ENCODE data around the gene GNAS.
A peak's percentile ranks its signal among the peaks of the same experiment; 100 is the strongest.
"Not testable (repeated sequence)": the region's sequence is repeated elsewhere in the genome, so short reads cannot be mapped to it uniquely, and the experiment has no call there.

The GNAS gene

GRCh38 chr20:58828136-58828535 is 24.4 kb upstream of the GNAS start:
- H3K4me3 ChIP-seq (ENCODE audit: low read depth, low read length), result no peak overlapping the region
- DNase-seq (ENCODE audit: low read depth), result no peak
- no peak for TF ChIP-seq CTCF (conservative IDR thresholded peaks at IDR 0.05; ENCODE audit: low read depth, low read length)

GRCh38 chr20:58828804-58829203 is 23.7 kb upstream of the GNAS start:
- DNase-seq (ENCODE audit: low read depth); H3K4me3 ChIP-seq (ENCODE audit: low read depth, low read length): not testable (repeated sequence)

GRCh38 chr20:58829531-58829941 is 23.0 kb upstream of the GNAS start:
- peak; percentile 34 for DNase-seq (ENCODE audit: low read depth)
- TF ChIP-seq CTCF (conservative IDR thresholded peaks at IDR 0.05; ENCODE audit: low read depth, low read length), result no peak
- H3K4me3 ChIP-seq (ENCODE audit: low read depth, low read length), result no peak overlapping the region

GRCh38 chr20:58832457-58832856 is 20.1 kb upstream of the GNAS start:
- H3K4me3 ChIP-seq (ENCODE audit: low read depth, low read length), result no peak overlapping the region
- no peak for TF ChIP-seq CTCF (conservative IDR thresholded peaks at IDR 0.05; ENCODE audit: low read depth, low read length)
- peak; percentile 38 for DNase-seq (ENCODE audit: low read depth)

- peak; percentile 40 for DNase-seq (ENCODE audit: low read depth)
- no peak overlapping the region for H3K4me3 ChIP-seq (ENCODE audit: low read depth, low read length)
- no peak for TF ChIP-seq CTCF (conservative IDR thresholded peaks at IDR 0.05; ENCODE audit: low read depth, low read length)
Measured at GRCh38 chr20:58833921-58834320, 18.6 kb upstream of the GNAS start.

- DNase-seq (ENCODE audit: low read depth), result no peak
- no peak overlapping the region for H3K4me3 ChIP-seq (ENCODE audit: low read depth, low read length)
- TF ChIP-seq CTCF (conservative IDR thresholded peaks at IDR 0.05; ENCODE audit: low read depth, low read length), result no peak
Measured at GRCh38 chr20:58835231-58835630, 17.3 kb upstream of the GNAS start.

- no peak overlapping the region for H3K4me3 ChIP-seq (ENCODE audit: low read depth, low read length)
- no peak for DNase-seq (ENCODE audit: low read depth)
- no peak for TF ChIP-seq CTCF (conservative IDR thresholded peaks at IDR 0.05; ENCODE audit: low read depth, low read length)
Measured at GRCh38 chr20:58836616-58837204, 15.8 kb upstream of the GNAS start.

Measured in choroid plexus epithelial cell (primary cell).